ENCODE measurements around the gene SLC8A1. TPM values are rescaled to one million over a fixed set of nuclear protein-coding genes. Genes with fewer than 3 reads are reported as not detected.

The SLC8A1 gene
- total RNA-seq, 2 donors from 2014 or later, result 0.66 to 7.8 TPM

GRCh38 chr2:40260437-40260836 is 191.5 kb downstream of the SLC8A1 start:
- TF ChIP-seq POLR2A (IDR thresholded peaks at IDR 0.05), result no peak
- TF ChIP-seq, protein P1, sequence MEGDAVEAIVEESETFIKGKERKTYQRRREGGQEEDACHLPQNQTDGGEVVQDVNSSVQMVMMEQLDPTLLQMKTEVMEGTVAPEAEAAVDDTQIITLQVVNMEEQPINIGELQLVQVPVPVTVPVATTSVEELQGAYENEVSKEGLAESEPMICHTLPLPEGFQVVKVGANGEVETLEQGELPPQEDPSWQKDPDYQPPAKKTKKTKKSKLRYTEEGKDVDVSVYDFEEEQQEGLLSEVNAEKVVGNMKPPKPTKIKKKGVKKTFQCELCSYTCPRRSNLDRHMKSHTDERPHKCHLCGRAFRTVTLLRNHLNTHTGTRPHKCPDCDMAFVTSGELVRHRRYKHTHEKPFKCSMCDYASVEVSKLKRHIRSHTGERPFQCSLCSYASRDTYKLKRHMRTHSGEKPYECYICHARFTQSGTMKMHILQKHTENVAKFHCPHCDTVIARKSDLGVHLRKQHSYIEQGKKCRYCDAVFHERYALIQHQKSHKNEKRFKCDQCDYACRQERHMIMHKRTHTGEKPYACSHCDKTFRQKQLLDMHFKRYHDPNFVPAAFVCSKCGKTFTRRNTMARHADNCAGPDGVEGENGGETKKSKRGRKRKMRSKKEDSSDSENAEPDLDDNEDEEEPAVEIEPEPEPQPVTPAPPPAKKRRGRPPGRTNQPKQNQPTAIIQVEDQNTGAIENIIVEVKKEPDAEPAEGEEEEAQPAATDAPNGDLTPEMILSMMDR (IDR thresholded peaks at IDR 0.05), result no peak
- no peaks in the 10 kb centered on the region for H3K27me3 ChIP-seq
- no peak overlapping the region for H3K27ac ChIP-seq
- H3K36me3 ChIP-seq (replicated peaks in 1 of 2; ENCODE audit: insufficient read depth in 1 of 2, low read depth in 2 of 2), result no peaks in the 10 kb centered on the region
- 37 to 47% methylated on average over 2 of the region's 2 CpGs for WGBS, 2 donors
- H3K4me1 ChIP-seq, result no peaks in the 10 kb centered on the region
- DNase-seq (no peak), ATAC-seq (no peak)
- H3K4me3 ChIP-seq, result no peak overlapping the region
- no peaks in the 10 kb centered on the region for H3K9me3 ChIP-seq
- intact Hi-C loops (cut with DNase I), result no loop called here

DNA sequence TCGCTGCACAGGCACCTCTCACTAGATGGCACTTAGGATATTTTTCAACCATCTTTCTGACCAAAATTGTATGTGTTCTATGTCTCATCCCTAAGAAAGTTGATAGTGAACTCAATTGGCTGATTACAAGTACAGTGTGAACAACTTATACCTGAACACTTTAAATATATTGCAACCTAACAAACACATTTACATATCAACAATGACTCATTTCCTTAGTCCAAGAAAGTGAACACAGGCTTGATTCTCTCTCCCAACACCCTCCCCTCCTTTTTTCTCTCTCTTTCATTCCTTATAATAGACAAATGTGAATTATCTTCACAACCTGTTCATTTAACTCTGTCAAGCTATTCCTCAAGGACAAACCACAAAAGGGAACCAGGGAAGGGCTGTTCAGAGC is 192.0 kb downstream of the SLC8A1 start:
- H3K27me3 ChIP-seq, result no peaks in the 10 kb centered on the region
- H3K27ac ChIP-seq, result no peak overlapping the region
- 70 to 82% methylated on average over 1 of the region's 1 CpG for WGBS, 2 donors
- intact Hi-C loops (cut with DNase I), result no loop called here
- no peak overlapping the region for H3K4me3 ChIP-seq
- H3K36me3 ChIP-seq (replicated peaks in 1 of 2; ENCODE audit: insufficient read depth in 1 of 2, low read depth in 2 of 2), result no peaks in the 10 kb centered on the region
- ATAC-seq (no peak), DNase-seq (no peak)
- TF ChIP-seq, protein P1 (IDR thresholded peaks at IDR 0.05), result no peak
- TF ChIP-seq POLR2A (IDR thresholded peaks at IDR 0.05), result no peak
- H3K9me3 ChIP-seq, result no peaks in the 10 kb centered on the region
- H3K4me1 ChIP-seq, result no peaks in the 10 kb centered on the region

DNA sequence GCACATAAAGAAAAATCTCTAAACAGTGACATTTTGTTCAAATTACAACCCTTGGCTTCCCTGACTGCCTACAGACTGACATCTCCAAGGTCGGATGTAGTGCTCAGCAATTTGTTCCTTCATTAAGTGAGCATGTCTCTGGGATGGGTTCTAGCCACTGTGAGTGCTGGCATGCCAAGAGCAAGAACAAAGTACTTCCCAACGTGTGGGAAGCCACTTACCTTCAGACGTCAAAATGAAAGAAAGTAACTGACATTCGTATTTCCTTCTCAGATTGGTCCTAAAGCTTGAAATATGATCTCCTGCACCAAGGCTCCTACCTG is 193.8 kb downstream of the SLC8A1 start:
- H3K9me3 ChIP-seq, result no peaks in the 10 kb centered on the region
- H3K36me3 ChIP-seq (replicated peaks in 1 of 2; ENCODE audit: insufficient read depth in 1 of 2, low read depth in 2 of 2), result no peaks in the 10 kb centered on the region
- H3K27me3 ChIP-seq, result no peaks in the 10 kb centered on the region
- no peak for TF ChIP-seq POLR2A (IDR thresholded peaks at IDR 0.05)
- TF ChIP-seq, protein P1 (IDR thresholded peaks at IDR 0.05), result no peak
- WGBS, 2 donors, result 48 to 63% methylated on average over 4 of the region's 4 CpGs
- H3K4me3 ChIP-seq, result no peak overlapping the region
- no peak for DNase-seq
- intact Hi-C loops (cut with DNase I), result no loop called here
- no peak overlapping the region for H3K27ac ChIP-seq
- no peaks in the 10 kb centered on the region for H3K4me1 ChIP-seq
- no peak for ATAC-seq

DNA sequence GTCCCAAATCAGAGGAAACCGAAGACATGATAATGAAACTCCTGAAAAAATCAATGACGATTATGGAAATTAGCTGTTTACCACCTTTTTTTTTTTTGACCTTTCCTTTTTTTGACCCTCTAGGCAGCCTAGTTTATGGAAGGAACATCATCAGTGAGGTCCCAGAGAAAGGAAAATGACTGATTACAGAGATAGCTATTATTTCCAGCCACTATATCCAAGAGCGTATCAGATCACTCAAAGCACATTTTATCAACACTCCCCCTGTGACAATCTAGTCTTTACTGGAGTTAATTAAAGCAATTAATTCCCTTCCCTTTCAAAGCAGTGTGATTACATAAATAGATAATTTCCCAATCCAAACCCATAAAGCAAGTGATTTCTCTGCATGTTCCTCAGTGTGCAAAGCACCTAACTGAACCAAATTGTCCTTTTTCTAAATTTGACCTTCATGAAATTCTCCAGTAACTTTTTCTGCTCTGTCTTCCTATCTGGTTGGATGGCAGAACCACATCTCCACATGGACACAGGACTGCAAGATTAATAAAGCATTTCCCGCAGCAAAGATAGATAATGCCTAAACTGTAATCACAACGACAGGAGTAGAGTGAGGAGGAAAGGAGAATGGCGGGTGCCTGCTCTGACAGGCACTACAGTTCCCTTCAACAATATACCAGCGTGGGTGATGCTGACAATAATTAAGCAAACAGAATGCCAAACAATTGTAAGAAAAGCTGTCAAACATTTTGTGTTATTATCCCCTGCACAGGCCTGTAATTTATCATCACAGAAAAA is 194.4 kb downstream of the SLC8A1 start:
- 69 to 74% methylated on average over 7 of the region's 7 CpGs for WGBS, 2 donors
- intact Hi-C loops (cut with DNase I), result no loop called here
- H3K4me1 ChIP-seq, result no peaks in the 10 kb centered on the region
- no peaks in the 10 kb centered on the region for H3K9me3 ChIP-seq
- H3K27ac ChIP-seq, result no peak overlapping the region
- H3K4me3 ChIP-seq, result no peak overlapping the region
- TF ChIP-seq POLR2A (IDR thresholded peaks at IDR 0.05), result no peak
- TF ChIP-seq, protein P1 (IDR thresholded peaks at IDR 0.05), result no peak
- no peak for DNase-seq
- H3K27me3 ChIP-seq, result no peaks in the 10 kb centered on the region
- ATAC-seq, result no peak
- no peaks in the 10 kb centered on the region for H3K36me3 ChIP-seq (replicated peaks in 1 of 2; ENCODE audit: insufficient read depth in 1 of 2, low read depth in 2 of 2)

DNA sequence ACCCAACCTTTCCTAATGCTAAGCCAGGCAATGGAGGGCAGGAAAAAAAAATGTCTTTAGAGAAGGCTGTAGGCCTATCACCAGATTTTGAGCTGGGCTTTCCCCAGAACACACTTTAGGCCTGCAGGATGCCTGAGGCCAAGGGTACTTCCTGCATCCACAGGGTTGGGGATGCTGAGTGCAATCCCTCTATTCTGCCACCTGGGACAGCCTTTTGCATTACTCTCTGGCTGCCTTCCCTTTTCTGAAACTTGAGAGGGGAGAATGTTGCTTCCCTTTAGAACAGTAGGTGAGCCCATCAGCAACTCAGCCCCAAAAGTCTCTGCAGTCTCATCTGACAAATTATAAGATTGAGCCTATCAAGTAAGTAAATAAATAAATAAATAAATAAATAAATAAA is 195.2 kb downstream of the SLC8A1 start:
- intact Hi-C loops (cut with DNase I), result no loop called here
- DNase-seq (no peak), ATAC-seq (no peak)
- Histone ChIP-seq H3K4me3 (no peak overlapping the region), H3K36me3 (replicated peaks in 1 of 2; ENCODE audit: insufficient read depth in 1 of 2, low read depth in 2 of 2) (no peaks in the 10 kb centered on the region), H3K9me3 (no peaks in the 10 kb centered on the region), H3K4me1 (no peaks in the 10 kb centered on the region), H3K27ac (no peak overlapping the region), H3K27me3 (no peaks in the 10 kb centered on the region)
- TF ChIP-seq, protein P1 (IDR thresholded peaks at IDR 0.05), result no peak
- no peak for TF ChIP-seq POLR2A (IDR thresholded peaks at IDR 0.05)
